ENCODE results near the gene SORCS2.

DNA sequence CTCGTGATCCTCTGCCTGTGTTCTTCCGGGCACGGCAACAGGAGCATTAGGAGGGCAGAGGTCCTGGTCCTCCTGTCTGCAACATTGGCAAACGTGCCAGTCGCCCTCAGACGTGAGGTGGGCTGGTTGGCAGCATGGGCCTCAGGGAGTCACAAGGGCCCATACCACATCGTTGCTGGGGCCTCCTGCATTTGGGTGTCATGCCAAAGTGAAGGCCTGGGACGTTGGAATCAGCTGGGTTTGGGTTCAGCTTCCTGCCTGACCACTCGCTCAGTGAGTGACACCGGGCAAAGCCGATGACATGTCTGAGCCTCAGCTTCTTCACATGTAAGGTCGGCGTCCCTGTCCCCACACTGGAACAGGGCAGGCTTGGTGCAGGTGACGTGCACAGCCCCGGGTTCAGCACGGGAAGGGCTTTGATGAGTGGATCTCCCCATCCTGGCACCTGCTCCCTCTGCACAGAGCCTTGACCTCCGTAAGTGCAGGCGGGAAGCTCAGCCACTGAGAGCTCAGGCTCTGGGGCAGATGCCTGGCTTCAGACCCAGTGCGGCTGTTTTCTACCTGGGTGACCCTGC lies 150.8 kb downstream of the SORCS2 start:
- TF ChIP-seq CTCF (IDR thresholded peaks at IDR 0.05) (no peak), POLR2A (IDR thresholded peaks at IDR 0.05) (no peak)
